ENCODE data around the gene AGPS. TPM values are rescaled to one million over a fixed set of nuclear protein-coding genes. Genes with fewer than 3 reads are reported as not detected.

Gene AGPS
- total and polyA plus RNA-seq, 10 of the 15 experiments (the other 5 are each of a cell fraction or from before 2014, with no cell fraction given) = 7.9 to 54.2 (median 38.7) TPM

- TF ChIP-seq NRF1 (conservative IDR thresholded peaks at IDR 0.05; ENCODE audit: low read depth, low read length) (no peak), NR2F1 (conservative IDR thresholded peaks at IDR 0.05) (no peak), NBN (IDR thresholded peaks at IDR 0.05) (peak; percentile 72; the same call in 1 of the 2 replicates), MAX (IDR thresholded peaks at IDR 0.05; ENCODE audit: low read depth, low read length) (0 out of 2 replicates have a peak, but pooled peaks have one; percentile 11), GATAD2B (conservative IDR thresholded peaks at IDR 0.05; ENCODE audit: low read depth) (peak; percentile 85; the same call in 1 of the 2 replicates), SMAD1 (IDR thresholded peaks at IDR 0.05; ENCODE audit: low read depth, partially characterized antibody) (no peak), POLR2A (IDR thresholded peaks at IDR 0.05; ENCODE audit: low read depth, low read length) (peak; percentile 66; the same call in 1 of the 2 replicates), POU2F2 (IDR thresholded peaks at IDR 0.05; ENCODE audit: borderline replicate concordance, low read depth, low read length) (peak; percentile 32; the same call in 1 of the 3 replicates), STAT3 (IDR thresholded peaks at IDR 0.05; ENCODE audit: low read depth, low read length) (no peak), RUNX3 (IDR thresholded peaks at IDR 0.05; ENCODE audit: low read length) (peak; percentile 79), ZNF207 (IDR thresholded peaks at IDR 0.05; ENCODE audit: borderline replicate concordance) (peak; percentile 96), CEBPB (IDR thresholded peaks at IDR 0.05; ENCODE audit: borderline replicate concordance in 1 of 2, low read depth in 2 of 2, low read length in 2 of 2) (no peak), CTCF (IDR thresholded peaks at IDR 0.05 in 2 of 3, conservative IDR thresholded peaks at IDR 0.05 in 1 of 3; ENCODE audit: control insufficient read depth in 2 of 3, extremely low read depth in 1 of 3, insufficient read depth in 1 of 3, low read depth in 3 of 3, low read length in 3 of 3) (no peak), JUND (IDR thresholded peaks at IDR 0.05; ENCODE audit: low read depth, low read length) (no peak), KDM1A (IDR thresholded peaks at IDR 0.05; ENCODE audit: borderline replicate concordance) (no peak)
- TF ChIP-seq, protein P1, sequence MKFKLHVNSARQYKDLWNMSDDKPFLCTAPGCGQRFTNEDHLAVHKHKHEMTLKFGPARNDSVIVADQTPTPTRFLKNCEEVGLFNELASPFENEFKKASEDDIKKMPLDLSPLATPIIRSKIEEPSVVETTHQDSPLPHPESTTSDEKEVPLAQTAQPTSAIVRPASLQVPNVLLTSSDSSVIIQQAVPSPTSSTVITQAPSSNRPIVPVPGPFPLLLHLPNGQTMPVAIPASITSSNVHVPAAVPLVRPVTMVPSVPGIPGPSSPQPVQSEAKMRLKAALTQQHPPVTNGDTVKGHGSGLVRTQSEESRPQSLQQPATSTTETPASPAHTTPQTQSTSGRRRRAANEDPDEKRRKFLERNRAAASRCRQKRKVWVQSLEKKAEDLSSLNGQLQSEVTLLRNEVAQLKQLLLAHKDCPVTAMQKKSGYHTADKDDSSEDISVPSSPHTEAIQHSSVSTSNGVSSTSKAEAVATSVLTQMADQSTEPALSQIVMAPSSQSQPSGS (IDR thresholded peaks at IDR 0.05; ENCODE audit: low read length) = no peak
- TF ChIP-seq, protein P2, sequence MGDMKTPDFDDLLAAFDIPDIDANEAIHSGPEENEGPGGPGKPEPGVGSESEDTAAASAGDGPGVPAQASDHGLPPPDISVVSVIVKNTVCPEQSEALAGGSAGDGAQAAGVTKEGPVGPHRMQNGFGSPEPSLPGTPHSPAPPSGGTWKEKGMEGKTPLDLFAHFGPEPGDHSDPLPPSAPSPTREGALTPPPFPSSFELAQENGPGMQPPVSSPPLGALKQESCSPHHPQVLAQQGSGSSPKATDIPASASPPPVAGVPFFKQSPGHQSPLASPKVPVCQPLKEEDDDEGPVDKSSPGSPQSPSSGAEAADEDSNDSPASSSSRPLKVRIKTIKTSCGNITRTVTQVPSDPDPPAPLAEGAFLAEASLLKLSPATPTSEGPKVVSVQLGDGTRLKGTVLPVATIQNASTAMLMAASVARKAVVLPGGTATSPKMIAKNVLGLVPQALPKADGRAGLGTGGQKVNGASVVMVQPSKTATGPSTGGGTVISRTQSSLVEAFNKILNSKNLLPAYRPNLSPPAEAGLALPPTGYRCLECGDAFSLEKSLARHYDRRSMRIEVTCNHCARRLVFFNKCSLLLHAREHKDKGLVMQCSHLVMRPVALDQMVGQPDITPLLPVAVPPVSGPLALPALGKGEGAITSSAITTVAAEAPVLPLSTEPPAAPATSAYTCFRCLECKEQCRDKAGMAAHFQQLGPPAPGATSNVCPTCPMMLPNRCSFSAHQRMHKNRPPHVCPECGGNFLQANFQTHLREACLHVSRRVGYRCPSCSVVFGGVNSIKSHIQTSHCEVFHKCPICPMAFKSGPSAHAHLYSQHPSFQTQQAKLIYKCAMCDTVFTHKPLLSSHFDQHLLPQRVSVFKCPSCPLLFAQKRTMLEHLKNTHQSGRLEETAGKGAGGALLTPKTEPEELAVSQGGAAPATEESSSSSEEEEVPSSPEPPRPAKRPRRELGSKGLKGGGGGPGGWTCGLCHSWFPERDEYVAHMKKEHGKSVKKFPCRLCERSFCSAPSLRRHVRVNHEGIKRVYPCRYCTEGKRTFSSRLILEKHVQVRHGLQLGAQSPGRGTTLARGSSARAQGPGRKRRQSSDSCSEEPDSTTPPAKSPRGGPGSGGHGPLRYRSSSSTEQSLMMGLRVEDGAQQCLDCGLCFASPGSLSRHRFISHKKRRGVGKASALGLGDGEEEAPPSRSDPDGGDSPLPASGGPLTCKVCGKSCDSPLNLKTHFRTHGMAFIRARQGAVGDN (IDR thresholded peaks at IDR 0.05) = 0 out of 2 replicates have a peak, but pooled peaks have one; percentile 25
- TF ChIP-seq, protein P3, sequence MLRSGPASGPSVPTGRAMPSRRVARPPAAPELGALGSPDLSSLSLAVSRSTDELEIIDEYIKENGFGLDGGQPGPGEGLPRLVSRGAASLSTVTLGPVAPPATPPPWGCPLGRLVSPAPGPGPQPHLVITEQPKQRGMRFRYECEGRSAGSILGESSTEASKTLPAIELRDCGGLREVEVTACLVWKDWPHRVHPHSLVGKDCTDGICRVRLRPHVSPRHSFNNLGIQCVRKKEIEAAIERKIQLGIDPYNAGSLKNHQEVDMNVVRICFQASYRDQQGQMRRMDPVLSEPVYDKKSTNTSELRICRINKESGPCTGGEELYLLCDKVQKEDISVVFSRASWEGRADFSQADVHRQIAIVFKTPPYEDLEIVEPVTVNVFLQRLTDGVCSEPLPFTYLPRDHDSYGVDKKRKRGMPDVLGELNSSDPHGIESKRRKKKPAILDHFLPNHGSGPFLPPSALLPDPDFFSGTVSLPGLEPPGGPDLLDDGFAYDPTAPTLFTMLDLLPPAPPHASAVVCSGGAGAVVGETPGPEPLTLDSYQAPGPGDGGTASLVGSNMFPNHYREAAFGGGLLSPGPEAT (IDR thresholded peaks at IDR 0.05; ENCODE audit: low read depth) = 0 out of 2 replicates have a peak, but pooled peaks have one; percentile 23
- TF ChIP-seq, protein P4, sequence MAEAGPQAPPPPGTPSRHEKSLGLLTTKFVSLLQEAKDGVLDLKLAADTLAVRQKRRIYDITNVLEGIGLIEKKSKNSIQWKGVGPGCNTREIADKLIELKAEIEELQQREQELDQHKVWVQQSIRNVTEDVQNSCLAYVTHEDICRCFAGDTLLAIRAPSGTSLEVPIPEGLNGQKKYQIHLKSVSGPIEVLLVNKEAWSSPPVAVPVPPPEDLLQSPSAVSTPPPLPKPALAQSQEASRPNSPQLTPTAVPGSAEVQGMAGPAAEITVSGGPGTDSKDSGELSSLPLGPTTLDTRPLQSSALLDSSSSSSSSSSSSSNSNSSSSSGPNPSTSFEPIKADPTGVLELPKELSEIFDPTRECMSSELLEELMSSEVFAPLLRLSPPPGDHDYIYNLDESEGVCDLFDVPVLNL (IDR thresholded peaks at IDR 0.05; ENCODE audit: low read depth, low read length) = no peak
Measured at GRCh38 chr2:177552422-177553175, 160.0 kb downstream of the AGPS start (continued).
